ENCODE data around the gene RC3H2. TPM values are rescaled to one million over a fixed set of nuclear protein-coding genes. Genes with fewer than 3 reads are reported as not detected.

RC3H2 gene
- total and polyA plus RNA-seq, 2 donors (not counting 3 experiments of a cell fraction or from before 2014, with no cell fraction given), result 25.3 to 63.0 TPM

- FAIRE-seq (peak; percentile 64), DNase-seq (ENCODE audit: low read depth, low spot score) (peak; percentile 47)
- Histone ChIP-seq H3K9me3 (replicated peaks; ENCODE audit: control insufficient read depth, insufficient read depth, low read length) (no peaks in the 10 kb centered on the region), H3K4me2 (ENCODE audit: insufficient read depth, low read length) (peak overlapping the region; percentile 35), H2AFZ (ENCODE audit: low read depth, low read length) (no peak overlapping the region), H3K79me2 (ENCODE audit: control insufficient read depth, insufficient read depth, low read length) (no peaks in the 10 kb centered on the region), H3K9ac (replicated peaks; ENCODE audit: extremely low read depth, insufficient read depth, low read length) (no peak overlapping the region), H4K20me1 (replicated peaks; ENCODE audit: control insufficient read depth, extremely low read depth, insufficient read depth, low read length) (no peaks in the 10 kb centered on the region), H3K4me1 (ENCODE audit: control insufficient read depth, extremely low read depth, insufficient read depth, low read length) (peaks cover 9% of the 10 kb centered on the region), H3K9me1 (replicated peaks; ENCODE audit: control insufficient read depth, extremely low read depth, insufficient read depth, low read length) (no peaks in the 10 kb centered on the region), H3K36me3 (ENCODE audit: control insufficient read depth in 2 of 2, extremely low read depth in 1 of 2, insufficient read depth in 2 of 2, low read length in 2 of 2) (peaks cover 2 to 4% of the 10 kb centered on the region in 2 experiments), H3K27ac (ENCODE audit: insufficient read depth, low read depth, low read length) (peak overlapping the region; percentile 55), H3K27me3 (ENCODE audit: control insufficient read depth in 2 of 2, insufficient read depth in 2 of 2, low read length in 2 of 2) (no peaks in the 10 kb centered on the region), H3K4me3 (replicated peaks in 1 of 3; ENCODE audit: insufficient read depth in 1 of 3, low read depth in 1 of 3, low read length in 3 of 3) (no peak overlapping the region)
- CTCF ChIA-PET, result no interaction called here
- POLR2A ChIA-PET, result no interaction called here
- TF ChIP-seq GATA2 (IDR thresholded peaks at IDR 0.05; ENCODE audit: insufficient read depth, insufficient read length, low read depth, low read length), result no peak
- TF ChIP-seq JUN (IDR thresholded peaks at IDR 0.05; ENCODE audit: borderline replicate concordance, insufficient read depth, insufficient read length, low read depth), result no peak
- TF ChIP-seq EZH2 (IDR thresholded peaks at IDR 0.05; ENCODE audit: borderline replicate concordance, low read depth, low read length, severe bottlenecking), result no peak
- TF ChIP-seq POLR2A (IDR thresholded peaks at IDR 0.05; ENCODE audit: low read depth, low read length), result no peak
- TF ChIP-seq POLR2AphosphoS5 (IDR thresholded peaks at IDR 0.05; ENCODE audit: insufficient read depth, low read depth, low read length), result no peak
- no peak for TF ChIP-seq CTCF (IDR thresholded peaks at IDR 0.05; ENCODE audit: extremely low read depth in 1 of 2, insufficient read depth in 1 of 2, low read depth in 1 of 2, low read length in 2 of 2)
- TF ChIP-seq MAX (IDR thresholded peaks at IDR 0.05; ENCODE audit: insufficient read depth, insufficient read length), result no peak
- no peak for TF ChIP-seq FOS (IDR thresholded peaks at IDR 0.05; ENCODE audit: borderline replicate concordance, insufficient read depth, low read length)
- no peak for TF ChIP-seq MYC (IDR thresholded peaks at IDR 0.05; ENCODE audit: low read depth, low read length)
- dilution Hi-C loops (cut with MboI; ENCODE audit: extremely low pct_ligation_motif_present, low sequenced_read_pairs) (no loop called here), intact Hi-C loops (cut with micrococcal nuclease) (no loop called here)
- no TSS peak for BruUV-seq (replicated peaks)
These were observed 39.9 kb downstream of the RC3H2 start for GRCh38 chr9:122865300-122865699.

Data from endothelial cell of umbilical vein (primary cell).